ENCODE results near the gene PAFAH2. TPM values are rescaled to one million over a fixed set of nuclear protein-coding genes. Genes with fewer than 3 reads are reported as not detected.
A peak's percentile ranks its signal among the peaks of the same experiment; 100 is the strongest.

PAFAH2 gene
- total and polyA plus RNA-seq, 3 experiments from 2014 or later = 11.8 to 28.6 (median 12.1) TPM

DNA sequence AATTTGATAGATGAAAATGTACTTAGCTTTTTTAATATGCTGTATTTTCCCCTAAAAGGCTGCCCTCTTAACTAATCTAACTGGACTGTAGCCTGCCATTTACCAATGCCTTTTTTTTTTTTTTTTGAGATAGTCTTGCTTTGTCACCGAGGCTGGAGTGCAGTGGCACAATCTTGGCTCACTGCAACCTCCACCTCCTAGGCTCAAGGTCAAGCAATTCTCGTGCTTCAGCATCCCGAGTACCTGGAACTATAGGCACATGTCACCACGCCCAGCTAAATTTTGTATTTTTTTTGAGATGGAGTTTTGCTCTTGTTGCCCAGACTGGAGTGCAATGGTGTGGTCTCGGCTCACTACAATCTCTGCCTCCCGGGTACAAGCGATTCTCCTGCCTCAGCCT, 18.7 kb downstream of the PAFAH2 start:
- Histone ChIP-seq H3K27me3 (ENCODE audit: insufficient read depth, low read length, poor library complexity, severe bottlenecking) (no peaks in the 10 kb centered on the region), H3K36me3 (ENCODE audit: insufficient read depth, low read length) (peaks cover 44% of the 10 kb centered on the region), H3K9me3 (ENCODE audit: low read length) (no peaks in the 10 kb centered on the region), H3K4me1 (ENCODE audit: insufficient read depth, low read length) (no peaks in the 10 kb centered on the region), H3K4me3 (ENCODE audit: low read length) (no peak overlapping the region), H3K27ac (ENCODE audit: low read depth, low read length) (no peak overlapping the region)
- no peak overlapping the region for H3K4me3 Mint-ChIP-seq
- H3K27me3 Mint-ChIP-seq = peaks cover 0 to 1% of the 10 kb centered on the region in 2 donors
- no peak for DNase-seq
- H3K27ac Mint-ChIP-seq = peak overlapping the region in 1 of 8 donors; percentile 72
- CTCF ChIA-PET = interaction anchor here (3.1 kb wide), 1 partner anchor 84 kb away, joined by 7 read pairs; no protein-coding TSS in a partner anchor
- H3K36me3 Mint-ChIP-seq = peaks cover 21 to 81% (median 30%) of the 10 kb centered on the region in 3 donors
- H3K4me1 Mint-ChIP-seq = peaks cover 3 to 13% (median 4%) of the 10 kb centered on the region in 3 donors
- POLR2A ChIA-PET = no interaction called here
- no peaks in the 10 kb centered on the region for H3K9me3 Mint-ChIP-seq

DNA sequence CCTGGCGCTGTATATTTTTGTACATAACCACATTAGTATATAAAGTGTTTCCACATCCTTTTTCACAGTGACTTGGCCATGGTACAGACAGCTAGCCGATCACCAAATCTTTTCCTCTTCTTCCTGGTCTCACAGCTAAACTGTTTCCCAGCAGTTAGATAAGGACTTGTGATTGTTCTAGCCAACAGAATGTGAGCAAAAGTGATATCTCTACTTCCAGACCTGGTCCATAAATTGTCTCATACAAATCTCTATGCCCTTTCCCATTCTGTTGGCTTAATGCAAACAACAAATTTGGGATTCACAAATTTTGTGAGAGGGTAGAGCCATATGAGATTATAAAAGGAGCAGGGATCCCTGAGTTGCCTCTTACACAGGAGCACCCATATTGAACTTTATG, 19.5 kb downstream of the PAFAH2 start:
- peaks cover 47% of the 10 kb centered on the region for H3K36me3 ChIP-seq (ENCODE audit: insufficient read depth, low read length)
- peaks cover 0 to 1% of the 10 kb centered on the region in 2 donors for H3K27me3 Mint-ChIP-seq
- H3K9me3 Mint-ChIP-seq = no peaks in the 10 kb centered on the region
- no peaks in the 10 kb centered on the region for H3K27me3 ChIP-seq (ENCODE audit: insufficient read depth, low read length, poor library complexity, severe bottlenecking)
- no peak overlapping the region for H3K27ac ChIP-seq (ENCODE audit: low read depth, low read length)
- H3K27ac Mint-ChIP-seq = peak overlapping the region in 2 of 8 donors; percentile 7 to 83
- no peaks in the 10 kb centered on the region for H3K4me1 ChIP-seq (ENCODE audit: insufficient read depth, low read length)
- DNase-seq = no peak
- ChIA-PET POLR2A (no interaction called here), CTCF (interaction anchor here (3.1 kb wide), 1 partner anchor 83 kb away, joined by 7 read pairs; no protein-coding TSS in a partner anchor)
- H3K4me1 Mint-ChIP-seq = peaks cover 3 to 13% (median 6%) of the 10 kb centered on the region in 3 donors
- H3K4me3 ChIP-seq (ENCODE audit: low read length) = no peak overlapping the region
- H3K9me3 ChIP-seq (ENCODE audit: low read length) = no peaks in the 10 kb centered on the region
- H3K4me3 Mint-ChIP-seq = no peak overlapping the region
- peaks cover 17 to 81% (median 30%) of the 10 kb centered on the region in 3 donors for H3K36me3 Mint-ChIP-seq

DNA sequence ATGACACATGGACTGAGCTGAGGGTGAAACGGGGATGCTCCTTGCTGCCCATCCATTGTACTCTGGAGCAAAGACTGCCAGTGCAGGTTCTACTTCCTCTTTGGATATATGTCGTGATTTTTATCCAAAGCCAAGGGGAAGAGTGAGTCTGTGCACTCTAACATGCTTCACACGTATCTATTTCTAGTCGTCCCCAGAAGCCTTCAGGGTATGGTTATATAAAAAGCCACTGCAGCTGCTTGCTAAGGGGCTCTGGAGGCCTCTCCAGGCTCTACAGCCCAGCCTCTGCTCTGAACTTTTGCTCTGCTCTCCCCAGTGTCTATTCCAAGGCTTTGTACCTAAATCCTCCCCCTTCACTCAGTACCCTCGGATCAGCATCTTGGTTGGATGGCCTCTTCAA, 20.1 kb downstream of the PAFAH2 start:
- Mint-ChIP-seq H3K27me3 (peaks cover 0 to 1% of the 10 kb centered on the region in 2 donors), H3K4me1 (peaks cover 3 to 16% (median 6%) of the 10 kb centered on the region in 3 donors), H3K36me3 (peaks cover 17 to 81% (median 31%) of the 10 kb centered on the region in 3 donors), H3K27ac (peak overlapping the region in 1 of 8 donors; percentile 7), H3K4me3 (no peak overlapping the region), H3K9me3 (no peaks in the 10 kb centered on the region)
- no peaks in the 10 kb centered on the region for H3K4me1 ChIP-seq (ENCODE audit: insufficient read depth, low read length)
- no peak overlapping the region for H3K27ac ChIP-seq (ENCODE audit: low read depth, low read length)
- peaks cover 46% of the 10 kb centered on the region for H3K36me3 ChIP-seq (ENCODE audit: insufficient read depth, low read length)
- H3K4me3 ChIP-seq (ENCODE audit: low read length) = no peak overlapping the region
- no peak for DNase-seq
- CTCF ChIA-PET = interaction anchor here (0.9 to 1.6 kb wide), 2 partner anchors 73 to 82 kb away, joined by 3 to 10 read pairs; no protein-coding TSS in a partner anchor
- H3K9me3 ChIP-seq (ENCODE audit: low read length) = no peaks in the 10 kb centered on the region
- H3K27me3 ChIP-seq (ENCODE audit: insufficient read depth, low read length, poor library complexity, severe bottlenecking) = no peaks in the 10 kb centered on the region
- POLR2A ChIA-PET = no interaction called here

DNA sequence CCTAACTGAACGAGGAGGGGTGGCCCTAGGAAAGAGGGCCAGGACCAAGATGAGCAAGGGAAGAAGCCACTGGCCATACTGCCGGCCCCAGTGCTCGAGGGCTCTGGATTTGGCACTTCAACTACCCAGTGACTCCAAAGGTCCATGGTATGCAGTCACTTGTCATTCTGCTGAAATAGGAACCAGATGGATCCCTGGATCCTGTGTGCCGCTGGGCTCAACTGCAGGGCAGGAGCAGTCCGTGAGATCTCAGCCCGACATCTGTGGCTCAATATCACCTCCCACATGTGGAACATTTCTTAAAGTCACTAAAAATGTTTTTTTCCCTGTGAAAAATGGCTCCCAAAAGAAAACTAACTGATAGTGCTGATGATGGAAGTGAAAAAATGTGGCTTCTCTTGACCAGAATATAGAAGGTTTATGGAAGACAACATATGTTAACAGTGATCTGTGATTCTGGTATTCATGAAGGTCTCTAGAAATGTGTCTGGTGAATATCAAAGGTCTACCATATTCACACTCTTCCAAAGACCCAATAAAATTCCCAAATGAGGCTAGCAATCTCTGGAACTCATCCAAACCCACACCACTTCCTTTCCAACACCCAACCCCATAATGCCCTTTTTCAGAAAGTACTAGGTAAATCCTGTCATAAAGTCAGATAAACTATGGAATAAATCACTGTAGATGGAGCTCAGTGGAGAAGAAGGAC, 24.1 kb downstream of the PAFAH2 start:
- POLR2A ChIA-PET = no interaction called here
- peak overlapping the region in 5 of 8 donors; percentile 17 to 58 (median 34) for H3K27ac Mint-ChIP-seq

DNA sequence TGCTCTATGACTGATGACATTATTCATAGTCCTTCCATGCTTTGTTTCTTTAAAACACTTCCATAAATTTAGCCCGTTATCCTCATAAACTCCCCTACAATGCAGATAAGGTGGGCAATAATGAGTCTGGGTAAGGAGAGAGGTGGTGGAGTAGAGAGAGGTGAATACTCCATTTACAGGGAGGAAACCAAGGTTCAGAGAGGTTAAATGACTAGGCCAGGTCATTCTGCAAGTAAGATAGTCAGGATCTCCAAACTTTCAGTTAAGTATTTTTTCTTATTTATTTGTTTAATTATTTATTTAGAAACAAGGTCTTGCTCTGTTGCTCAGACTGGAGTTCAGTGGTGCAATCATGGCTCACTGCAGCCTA, 26.1 kb downstream of the PAFAH2 start:
- DNase-seq = no peak
- Mint-ChIP-seq H3K4me1 (peaks cover 19 to 46% (median 34%) of the 10 kb centered on the region in 3 donors), H3K27me3 (peaks cover 0 to 1% of the 10 kb centered on the region in 2 donors), H3K9me3 (no peaks in the 10 kb centered on the region), H3K4me3 (peak overlapping the region in 3 of 7 donors; percentile 5 to 49 (median 21)), H3K36me3 (peaks cover 29 to 90% (median 43%) of the 10 kb centered on the region in 3 donors), H3K27ac (peak overlapping the region; percentile 59 to 87 (median 80))
- ChIA-PET CTCF (interaction anchor here (2.4 kb wide), 2 partner anchors 25 to 76 kb away, joined by 10 to 11 read pairs; partner anchors contain the start of gene PAFAH2), POLR2A (interaction anchor here (0.7 to 1.1 kb wide), 3 partner anchors 26 to 76 kb away, joined by 3 to 4 read pairs (median 4); partner anchors contain the start of gene PAFAH2)
- Histone ChIP-seq H3K4me1 (ENCODE audit: insufficient read depth, low read length) (peaks cover 16% of the 10 kb centered on the region), H3K36me3 (ENCODE audit: insufficient read depth, low read length) (peaks cover 48% of the 10 kb centered on the region), H3K4me3 (ENCODE audit: low read length) (no peak overlapping the region), H3K27me3 (ENCODE audit: insufficient read depth, low read length, poor library complexity, severe bottlenecking) (no peaks in the 10 kb centered on the region), H3K27ac (ENCODE audit: low read depth, low read length) (no peak overlapping the region), H3K9me3 (ENCODE audit: low read length) (no peaks in the 10 kb centered on the region)

More for the DNA sequence above, 24.1 kb downstream of the PAFAH2 start:
- Mint-ChIP-seq H3K27me3 (peaks cover 0 to 1% of the 10 kb centered on the region in 2 donors), H3K4me3 (no peak overlapping the region), H3K4me1 (peaks cover 19 to 38% (median 31%) of the 10 kb centered on the region in 3 donors), H3K9me3 (no peaks in the 10 kb centered on the region), H3K36me3 (peaks cover 17 to 87% (median 38%) of the 10 kb centered on the region in 3 donors)
- H3K9me3 ChIP-seq (ENCODE audit: low read length) = no peaks in the 10 kb centered on the region
- no peaks in the 10 kb centered on the region for H3K27me3 ChIP-seq (ENCODE audit: insufficient read depth, low read length, poor library complexity, severe bottlenecking)
- DNase-seq = no peak
- no peak overlapping the region for H3K27ac ChIP-seq (ENCODE audit: low read depth, low read length)
- H3K36me3 ChIP-seq (ENCODE audit: insufficient read depth, low read length) = peaks cover 38% of the 10 kb centered on the region
- CTCF ChIA-PET = interaction anchor here (0.7 kb wide), 1 partner anchor 815 kb away, joined by 3 read pairs; no protein-coding TSS in a partner anchor
- no peak overlapping the region for H3K4me3 ChIP-seq (ENCODE audit: low read length)
- H3K4me1 ChIP-seq (ENCODE audit: insufficient read depth, low read length) = peaks cover 16% of the 10 kb centered on the region

DNA sequence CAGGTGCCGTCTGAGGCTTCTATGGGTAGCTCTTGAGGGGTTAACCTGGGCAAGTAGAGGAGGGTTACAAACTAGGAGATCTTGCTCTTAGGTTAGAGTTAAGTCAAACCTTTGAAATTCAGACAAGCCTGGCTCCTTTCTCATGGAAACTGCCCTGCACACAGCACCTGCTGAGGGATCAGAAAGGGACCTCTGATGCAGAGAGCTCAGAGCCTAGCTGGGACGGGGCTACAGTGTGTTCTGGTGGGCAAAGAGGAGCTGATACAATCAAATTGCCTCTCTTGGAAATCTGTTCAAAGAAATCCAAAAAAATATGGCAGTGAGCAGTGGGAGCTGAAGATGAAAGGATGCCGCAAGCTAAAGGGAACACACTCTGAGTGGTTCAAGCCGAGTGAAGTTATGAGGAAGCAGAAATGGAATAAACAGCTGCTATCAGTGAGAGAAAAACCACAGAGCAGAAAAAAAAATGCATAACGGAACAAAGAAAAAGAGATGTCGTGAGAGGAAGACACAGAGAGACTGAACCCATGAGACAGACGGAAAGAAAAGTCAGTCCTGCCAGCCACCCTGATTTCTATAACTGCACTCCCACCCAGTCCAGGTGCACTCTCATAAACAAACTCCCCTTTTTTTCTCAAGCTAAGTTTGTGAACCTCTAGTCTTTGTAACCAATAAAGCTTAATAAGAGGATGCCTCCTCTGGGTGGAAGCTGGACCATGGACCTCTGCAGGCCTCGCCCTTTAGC, 26.6 kb downstream of the PAFAH2 start:
- H3K4me1 Mint-ChIP-seq = peaks cover 22 to 48% (median 37%) of the 10 kb centered on the region in 3 donors
- Histone ChIP-seq H3K27ac (ENCODE audit: low read depth, low read length) (no peak overlapping the region), H3K9me3 (ENCODE audit: low read length) (no peaks in the 10 kb centered on the region), H3K4me3 (ENCODE audit: low read length) (peak overlapping the region; percentile 17), H3K36me3 (ENCODE audit: insufficient read depth, low read length) (peaks cover 44% of the 10 kb centered on the region), H3K27me3 (ENCODE audit: insufficient read depth, low read length, poor library complexity, severe bottlenecking) (no peaks in the 10 kb centered on the region), H3K4me1 (ENCODE audit: insufficient read depth, low read length) (peaks cover 16% of the 10 kb centered on the region)
- peak in 2 of 5 donors; percentile 3 to 65 for DNase-seq
- CTCF ChIA-PET = interaction anchor here (1.3 to 2.4 kb wide), 3 partner anchors 26 to 75 kb away, joined by 5 to 11 read pairs (median 10); partner anchors contain the start of gene PAFAH2
- peak overlapping the region; percentile 68 to 91 (median 84) for H3K27ac Mint-ChIP-seq
- H3K4me3 Mint-ChIP-seq = peak overlapping the region in 5 of 7 donors; percentile 21 to 49 (median 33)
- H3K9me3 Mint-ChIP-seq = no peaks in the 10 kb centered on the region
- peaks cover 0 to 1% of the 10 kb centered on the region in 2 donors for H3K27me3 Mint-ChIP-seq
- POLR2A ChIA-PET = interaction anchor here (0.7 to 1.1 kb wide), 3 partner anchors 26 to 76 kb away, joined by 3 to 4 read pairs (median 4); partner anchors contain the start of gene PAFAH2
- H3K36me3 Mint-ChIP-seq = peaks cover 27 to 89% (median 42%) of the 10 kb centered on the region in 3 donors

DNA sequence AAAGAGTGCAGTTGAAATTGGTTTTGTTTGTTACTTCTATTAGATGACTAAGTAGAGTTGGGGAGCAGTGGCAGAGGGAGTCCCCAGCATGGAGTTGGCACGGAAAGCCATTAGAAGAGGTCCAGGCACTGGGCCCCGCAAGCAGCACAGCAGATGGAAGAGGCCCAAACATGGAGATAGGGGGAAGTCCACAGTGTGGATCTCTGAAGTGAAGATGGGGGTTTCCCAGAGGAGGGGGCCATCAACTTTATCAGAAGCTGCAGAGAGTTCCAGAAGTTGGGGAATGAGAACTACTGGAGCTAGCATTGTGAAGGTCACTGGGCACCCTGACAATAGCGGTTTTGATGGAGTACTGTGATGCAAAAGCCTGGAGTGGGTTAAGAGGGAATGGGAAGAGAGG, 30.6 kb downstream of the PAFAH2 start:
- no peaks in the 10 kb centered on the region for H3K9me3 ChIP-seq (ENCODE audit: low read length)
- DNase-seq = no peak
- peaks cover 16% of the 10 kb centered on the region for H3K4me1 ChIP-seq (ENCODE audit: insufficient read depth, low read length)
- ChIA-PET CTCF (interaction anchor here (2.7 kb wide), 1 partner anchor 72 kb away, joined by 9 read pairs; no protein-coding TSS in a partner anchor), POLR2A (no interaction called here)
- H3K36me3 ChIP-seq (ENCODE audit: insufficient read depth, low read length) = peaks cover 20% of the 10 kb centered on the region
- no peak overlapping the region for H3K27ac ChIP-seq (ENCODE audit: low read depth, low read length)
- H3K9me3 Mint-ChIP-seq = no peaks in the 10 kb centered on the region
- peaks cover 23 to 84% (median 46%) of the 10 kb centered on the region in 3 donors for H3K36me3 Mint-ChIP-seq
- no peak overlapping the region for H3K4me3 ChIP-seq (ENCODE audit: low read length)
- H3K27ac Mint-ChIP-seq = peak overlapping the region in 5 of 8 donors; percentile 8 to 81 (median 62)
- peaks cover 34 to 50% (median 45%) of the 10 kb centered on the region in 3 donors for H3K4me1 Mint-ChIP-seq
- no peaks in the 10 kb centered on the region for H3K27me3 ChIP-seq (ENCODE audit: insufficient read depth, low read length, poor library complexity, severe bottlenecking)
- no peak overlapping the region for H3K4me3 Mint-ChIP-seq
- H3K27me3 Mint-ChIP-seq = no peaks in the 10 kb centered on the region
